GM23338 (cell line): ENCODE measurements around the gene COL4A2.

Experiments
- EZH2 ChIP-seq: fragments of 200-600 bp; sonication (generic); IDR thresholded peaks from one replicate; pipeline ENCODE4 v1.8.0; 2017; ENCODE audit warnings: antibody characterized with exemption, mild to moderate bottlenecking, low read depth; ENCODE audit not compliant: unreplicated experiment
- POLR2AphosphoS5 ChIP-seq: IDR thresholded peaks from 2 replicates; pipeline ENCODE4 v1.6.1; 2016; ENCODE audit warnings: antibody characterized with exemption, low read depth
- TF ChIP-seq, protein P1 (sequence below), 2 experiments: fragments of 200-600 bp in 1 of 2; sonication (generic) in 1 of 2; conservative IDR thresholded peaks; 2 replicates each; pipeline versions ENCODE4 v1.5.1 to v1.6.1; 2016 to 2017; ENCODE audit warnings: antibody characterized with exemption in 2 of 2, low read depth in 2 of 2, mild to moderate bottlenecking in 2 of 2, moderate library complexity in 1 of 2
- TF ChIP-seq, protein P2 (sequence below): IDR thresholded peaks from 2 replicates; pipeline ENCODE4 v1.6.1; 2016; ENCODE audit warnings: antibody characterized with exemption

DNA sequence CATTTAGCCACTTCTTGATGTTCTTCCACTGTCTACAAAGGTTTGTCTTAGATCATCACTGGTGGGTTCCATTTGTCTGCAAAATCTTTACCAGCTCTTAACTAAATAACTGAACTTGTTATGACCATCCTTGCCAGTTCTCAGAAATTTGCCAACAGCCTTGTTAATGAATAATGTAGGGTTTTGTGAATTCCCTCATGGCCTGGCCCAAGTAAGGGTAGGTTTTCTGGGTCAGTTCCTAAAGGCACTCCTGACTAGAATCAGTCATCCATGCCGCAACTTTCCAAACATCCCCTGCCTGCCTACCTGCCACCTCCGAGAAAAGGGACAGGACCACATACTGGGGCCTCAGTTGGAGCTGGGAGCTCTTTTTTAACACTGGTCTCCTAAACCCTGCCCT, 4.1 kb upstream of the COL4A2 start:
- TF ChIP-seq EZH2 (no peak), POLR2AphosphoS5 (no peak)
- TF ChIP-seq, protein P1, sequence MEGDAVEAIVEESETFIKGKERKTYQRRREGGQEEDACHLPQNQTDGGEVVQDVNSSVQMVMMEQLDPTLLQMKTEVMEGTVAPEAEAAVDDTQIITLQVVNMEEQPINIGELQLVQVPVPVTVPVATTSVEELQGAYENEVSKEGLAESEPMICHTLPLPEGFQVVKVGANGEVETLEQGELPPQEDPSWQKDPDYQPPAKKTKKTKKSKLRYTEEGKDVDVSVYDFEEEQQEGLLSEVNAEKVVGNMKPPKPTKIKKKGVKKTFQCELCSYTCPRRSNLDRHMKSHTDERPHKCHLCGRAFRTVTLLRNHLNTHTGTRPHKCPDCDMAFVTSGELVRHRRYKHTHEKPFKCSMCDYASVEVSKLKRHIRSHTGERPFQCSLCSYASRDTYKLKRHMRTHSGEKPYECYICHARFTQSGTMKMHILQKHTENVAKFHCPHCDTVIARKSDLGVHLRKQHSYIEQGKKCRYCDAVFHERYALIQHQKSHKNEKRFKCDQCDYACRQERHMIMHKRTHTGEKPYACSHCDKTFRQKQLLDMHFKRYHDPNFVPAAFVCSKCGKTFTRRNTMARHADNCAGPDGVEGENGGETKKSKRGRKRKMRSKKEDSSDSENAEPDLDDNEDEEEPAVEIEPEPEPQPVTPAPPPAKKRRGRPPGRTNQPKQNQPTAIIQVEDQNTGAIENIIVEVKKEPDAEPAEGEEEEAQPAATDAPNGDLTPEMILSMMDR (conservative IDR thresholded peaks at IDR 0.05; ENCODE audit: low read depth in 2 of 2): no peak
- TF ChIP-seq, protein P2, sequence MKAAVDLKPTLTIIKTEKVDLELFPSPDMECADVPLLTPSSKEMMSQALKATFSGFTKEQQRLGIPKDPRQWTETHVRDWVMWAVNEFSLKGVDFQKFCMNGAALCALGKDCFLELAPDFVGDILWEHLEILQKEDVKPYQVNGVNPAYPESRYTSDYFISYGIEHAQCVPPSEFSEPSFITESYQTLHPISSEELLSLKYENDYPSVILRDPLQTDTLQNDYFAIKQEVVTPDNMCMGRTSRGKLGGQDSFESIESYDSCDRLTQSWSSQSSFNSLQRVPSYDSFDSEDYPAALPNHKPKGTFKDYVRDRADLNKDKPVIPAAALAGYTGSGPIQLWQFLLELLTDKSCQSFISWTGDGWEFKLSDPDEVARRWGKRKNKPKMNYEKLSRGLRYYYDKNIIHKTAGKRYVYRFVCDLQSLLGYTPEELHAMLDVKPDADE: no peak
